Pulmonary artery endothelial cell (primary cell): ENCODE data around the gene PARL. TPM values are rescaled to one million over a fixed set of nuclear protein-coding genes. Genes with fewer than 3 reads are reported as not detected.
A peak's percentile ranks its signal among the peaks of the same experiment; 100 is the strongest.

ENCODE experiments used
- DNase-seq: peaks from one replicate; pipeline ENCODE4 v3.0.0-alpha.2; 2011; ENCODE audit warnings: low read depth, low spot score
- total RNA-seq: library from RNA; depleted of rRNA; stranded (reverse); fragments of >200 nt; gene quantifications from 2 replicates; pipeline ENCODE4 v1.2.3, GENCODE V29; 2014

Gene PARL
- 32.6 and 53.7 TPM in 2 replicates for total RNA-seq

GRCh38 chr3:183884427-183885296 lies at the start of gene PARL:
Gene PARL, minus strand, starts transcription at chr3:183884880. Its CDS starts 34 bp downstream, at chr3:183884846.
- DNase-seq = peak; percentile 63

GRCh38 chr3:183933160-183933559 lies 48.5 kb upstream of the PARL start:
- DNase-seq = no peak

- DNase-seq = no peak
Measured at GRCh38 chr3:183931881-183932280, 47.2 kb upstream of the PARL start.

GRCh38 chr3:183930086-183930485 lies 45.4 kb upstream of the PARL start:
- DNase-seq = no peak

GRCh38 chr3:183927059-183927458 lies 42.4 kb upstream of the PARL start:
- no peak for DNase-seq

- no peak for DNase-seq
Measured at GRCh38 chr3:183924956-183925355, 40.3 kb upstream of the PARL start.

GRCh38 chr3:183924543-183924942 lies 39.9 kb upstream of the PARL start:
- no peak for DNase-seq

- DNase-seq = no peak
Measured at GRCh38 chr3:183922421-183922820, 37.7 kb upstream of the PARL start.

GRCh38 chr3:183921096-183921495 lies 36.4 kb upstream of the PARL start:
- DNase-seq = no peak

- no peak for DNase-seq
Measured at GRCh38 chr3:183920416-183920815, 35.7 kb upstream of the PARL start.

GRCh38 chr3:183918178-183918577 lies 33.5 kb upstream of the PARL start:
- no peak for DNase-seq

- DNase-seq = no peak
Measured at GRCh38 chr3:183917776-183918175, 33.1 kb upstream of the PARL start.

GRCh38 chr3:183914856-183915255 lies 30.2 kb upstream of the PARL start:
- no peak for DNase-seq

- DNase-seq = no peak
Measured at GRCh38 chr3:183913580-183913920, 28.9 kb upstream of the PARL start.

- no peak for DNase-seq
Measured at GRCh38 chr3:183912895-183913579, 28.4 kb upstream of the PARL start.

GRCh38 chr3:183911763-183912506 lies 27.3 kb upstream of the PARL start:
- no peak for DNase-seq

GRCh38 chr3:183911087-183911486 lies 26.4 kb upstream of the PARL start:
- DNase-seq = no peak

GRCh38 chr3:183909030-183909600 lies 24.4 kb upstream of the PARL start:
- DNase-seq = no peak

GRCh38 chr3:183907911-183908331 lies 23.2 kb upstream of the PARL start:
- DNase-seq = no peak

GRCh38 chr3:183907176-183907575 lies 22.5 kb upstream of the PARL start:
- no peak for DNase-seq

GRCh38 chr3:183906234-183906921 lies 21.7 kb upstream of the PARL start:
- no peak for DNase-seq
